GM06990 (cell line): ENCODE results near the gene ATP6V1G1.
"Not testable (repeated sequence)": the region's sequence is repeated elsewhere in the genome, so short reads cannot be mapped to it uniquely, and the experiment has no call there.

Experiments used
- DNase-seq: peaks from one replicate; pipeline ENCODE4 v3.0.0-alpha.2; 2011; ENCODE audit not compliant: insufficient read length; ENCODE audit errors: extremely low read depth
- H3K27me3 ChIP-seq: replicated peaks from 2 replicates; pipeline ENCODE4 v1.6.0; 2011; ENCODE audit warnings: low read length; ENCODE audit not compliant: control insufficient read depth, insufficient read depth
- H3K36me3 ChIP-seq: 2 replicates; pipeline ENCODE4 v1.5.1; 2011; ENCODE audit warnings: low read length; ENCODE audit not compliant: control insufficient read depth, insufficient read depth
- H3K4me3 ChIP-seq: replicated peaks from 2 replicates; pipeline ENCODE4 v1.5.1; 2011; ENCODE audit warnings: low read depth, mild to moderate bottlenecking, control low read depth, low read length
- CTCF ChIP-seq: IDR thresholded peaks from 2 replicates; pipeline ENCODE4 v1.5.1; 2011; ENCODE audit warnings: low read length, control low read depth, mild to moderate bottlenecking, inconsistent platforms; ENCODE audit not compliant: insufficient read depth, poor library complexity, severe bottlenecking

ATP6V1G1 gene

GRCh38 chr9:114591849-114592248, 4.3 kb downstream of the ATP6V1G1 start:
- Histone ChIP-seq H3K27me3 (no peaks in the 10 kb centered on the region), H3K36me3 (peaks cover 8% of the 10 kb centered on the region), H3K4me3 (no peak overlapping the region; the same call in 1 of the 2 replicates)
- TF ChIP-seq CTCF, result no peak
- DNase-seq, result no peak

DNA sequence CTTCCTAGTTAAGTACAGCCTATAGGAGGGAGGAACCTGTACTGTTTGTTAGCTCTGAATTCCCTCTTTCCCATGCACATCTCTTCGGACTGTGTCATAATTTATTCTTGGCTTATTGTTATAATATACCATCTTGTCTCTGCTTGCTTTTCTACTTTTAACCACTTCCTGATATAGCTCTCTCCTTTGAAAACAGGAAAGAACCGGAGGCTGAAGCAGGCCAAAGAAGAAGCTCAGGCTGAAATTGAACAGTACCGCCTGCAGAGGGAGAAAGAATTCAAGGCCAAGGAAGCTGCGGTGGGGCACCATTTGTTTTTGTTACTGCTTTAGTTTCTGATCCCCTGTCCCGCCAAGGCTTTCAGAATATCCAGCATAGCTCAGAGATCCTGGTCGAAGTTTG, 4.8 kb downstream of the ATP6V1G1 start:
- peaks cover 10% of the 10 kb centered on the region for H3K36me3 ChIP-seq
- H3K27me3 ChIP-seq, result no peaks in the 10 kb centered on the region
- DNase-seq, result no peak
- TF ChIP-seq CTCF, result peak; percentile 49
- H3K4me3 ChIP-seq, result no peak overlapping the region; the same call in 1 of the 2 replicates

DNA sequence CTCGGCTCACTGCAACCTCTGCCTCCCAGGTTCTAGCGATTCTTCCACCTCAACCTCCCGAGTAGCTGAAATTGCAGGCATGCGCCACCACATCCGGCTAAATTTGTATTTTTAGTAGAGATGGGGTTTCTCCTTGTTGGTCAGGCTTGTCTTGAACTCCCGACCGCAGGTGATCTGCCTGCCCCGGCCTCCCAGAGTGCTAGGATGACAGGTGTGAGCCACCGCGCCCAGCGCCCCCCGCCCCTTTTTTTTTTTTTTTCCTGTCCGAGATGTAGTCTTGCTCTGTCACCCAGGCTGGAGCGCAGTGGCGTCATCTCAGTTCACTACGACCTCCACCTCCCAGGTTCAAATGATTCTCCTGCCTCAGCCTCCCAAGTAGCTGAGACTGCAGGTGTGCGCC, 6.6 kb downstream of the ATP6V1G1 start:
- no peak for TF ChIP-seq CTCF
- Histone ChIP-seq H3K36me3 (peaks cover 18% of the 10 kb centered on the region), H3K4me3 (no peak overlapping the region), H3K27me3 (no peaks in the 10 kb centered on the region)
- DNase-seq, result no peak

DNA sequence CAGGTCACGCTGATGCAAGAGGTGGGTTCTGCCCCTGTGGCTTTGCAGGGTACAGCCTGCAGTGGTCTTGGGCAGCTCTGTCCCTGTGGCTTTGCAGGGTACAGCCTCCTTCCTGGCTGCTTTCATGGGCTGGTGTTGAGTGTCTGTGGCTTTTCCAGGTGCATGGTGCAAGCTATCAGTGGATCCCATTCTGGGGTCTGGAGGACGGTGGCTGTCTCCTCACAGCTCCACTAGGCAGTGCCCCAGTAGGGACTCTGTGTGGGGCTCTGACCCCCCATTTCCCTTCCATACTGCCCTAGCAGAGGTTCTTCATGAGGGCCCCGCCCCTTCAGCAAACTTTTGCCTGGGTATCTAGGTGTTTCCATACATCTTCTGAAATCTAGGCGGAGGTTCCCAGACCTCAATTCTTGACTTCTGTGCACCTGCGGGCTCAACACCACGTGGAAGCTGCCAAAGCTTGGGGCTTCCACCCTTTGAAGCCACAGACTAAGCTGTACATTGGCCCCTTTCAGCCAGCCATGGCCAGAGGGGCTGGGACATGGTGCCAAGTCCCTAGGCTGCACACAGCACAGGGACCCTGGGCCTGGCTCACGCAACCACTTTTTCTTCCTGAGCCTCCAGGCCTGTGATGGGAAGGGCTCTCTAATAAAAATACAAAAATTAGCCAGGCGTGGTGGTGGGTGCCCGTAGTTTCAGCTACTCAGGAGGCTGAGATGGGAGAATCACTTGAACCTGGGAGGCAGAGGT, 13.1 kb downstream of the ATP6V1G1 start:
- not testable (repeated sequence) for H3K27me3 ChIP-seq, H3K4me3 ChIP-seq, DNase-seq
- peaks cover 15% of the 10 kb centered on the region for H3K36me3 ChIP-seq

- DNase-seq, H3K27me3 ChIP-seq, H3K4me3 ChIP-seq: not testable (repeated sequence)
- peaks cover 15% of the 10 kb centered on the region for H3K36me3 ChIP-seq
Measured at GRCh38 chr9:114601787-114602186, 14.2 kb downstream of the ATP6V1G1 start.

DNA sequence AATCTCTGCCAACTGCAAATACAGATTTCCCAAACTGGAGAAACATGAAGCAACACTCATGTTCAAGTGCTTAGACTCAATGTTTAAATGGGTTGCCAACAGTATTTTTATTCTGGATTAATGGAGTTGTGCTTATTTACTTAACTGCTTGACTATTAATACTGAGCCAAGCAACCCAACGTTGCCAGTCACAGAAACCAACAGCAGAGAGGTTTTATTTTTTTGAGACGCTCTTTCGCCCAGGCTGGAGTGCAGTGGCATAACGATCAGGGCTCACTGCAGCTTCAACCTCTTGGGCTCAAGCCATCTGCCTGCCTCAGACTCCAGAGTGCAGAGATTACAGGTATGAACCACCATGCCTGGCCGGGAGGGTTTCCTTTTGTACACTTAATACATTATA, 15.1 kb downstream of the ATP6V1G1 start:
- DNase-seq, result no peak
- TF ChIP-seq CTCF, result no peak
- Histone ChIP-seq H3K27me3 (no peaks in the 10 kb centered on the region), H3K36me3 (peaks cover 10% of the 10 kb centered on the region), H3K4me3 (no peak overlapping the region)

DNA sequence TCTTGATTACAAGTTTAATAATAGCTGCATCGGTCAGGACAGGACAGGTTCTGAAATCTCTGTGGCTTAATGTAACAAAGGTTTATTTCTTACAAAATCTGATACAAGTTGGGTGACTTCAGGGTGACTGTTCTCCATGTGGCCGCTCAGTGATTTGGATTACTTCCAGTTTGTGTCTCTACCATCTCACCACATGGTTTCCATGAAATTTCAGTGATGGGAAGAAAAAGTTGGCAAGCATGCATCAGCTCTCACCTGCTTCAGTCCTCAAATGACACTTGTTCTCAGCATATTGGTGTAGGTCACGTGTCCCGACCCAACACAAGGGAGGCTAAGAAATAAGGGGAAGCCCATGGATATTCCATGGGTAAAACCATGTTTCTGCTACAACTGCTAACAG, 15.7 kb downstream of the ATP6V1G1 start:
- no peak for DNase-seq
- no peak for TF ChIP-seq CTCF
- Histone ChIP-seq H3K27me3 (no peaks in the 10 kb centered on the region), H3K36me3 (peaks cover 10% of the 10 kb centered on the region), H3K4me3 (no peak overlapping the region)
